GM18868 (cell line): ENCODE results near the gene ARHGAP31.
"Not testable (repeated sequence)": the region's sequence is repeated elsewhere in the genome, so short reads cannot be mapped to it uniquely, and the experiment has no call there.

ENCODE experiments used
- ATAC-seq: cut with Tn5 transposase; IDR thresholded peaks from one replicate; pipeline ENCODE4 v1.9.1; 2021; ENCODE audit warnings: mild to moderate bottlenecking, moderate library complexity; ENCODE audit not compliant: unreplicated experiment

ARHGAP31 gene

DNA sequence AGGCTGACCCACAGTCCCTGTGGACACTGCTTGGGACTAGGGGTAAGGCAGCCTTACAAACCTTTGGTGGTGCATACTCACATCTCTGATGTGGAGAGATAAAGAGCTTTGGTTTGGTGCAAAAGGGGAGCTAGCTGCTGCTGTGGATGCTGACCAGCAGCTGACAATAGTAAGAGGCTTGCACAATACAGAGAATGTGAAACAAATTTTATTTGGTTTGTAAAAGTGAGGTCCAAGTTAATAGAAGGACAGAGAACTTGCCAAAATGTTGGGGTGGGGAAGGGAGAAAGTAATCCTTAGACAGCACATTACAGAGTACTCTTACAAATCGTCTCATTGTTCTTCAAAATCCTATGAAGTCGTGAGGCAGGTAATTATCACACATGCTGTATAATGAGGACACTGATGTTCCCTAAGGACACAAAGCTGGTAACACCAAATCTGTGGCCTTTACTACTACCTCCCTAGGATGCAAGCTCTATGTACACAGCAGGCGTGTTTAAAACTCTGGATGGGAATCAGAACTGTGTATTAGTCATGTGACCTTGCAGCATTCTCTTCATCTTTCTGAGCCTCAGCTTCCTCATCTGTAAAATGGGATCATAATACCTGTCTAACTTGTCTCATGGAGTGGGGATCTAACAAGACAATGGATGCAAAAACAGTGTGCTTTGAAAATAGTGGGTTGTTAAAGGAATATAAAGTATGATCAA lies 21.6 kb downstream of the ARHGAP31 start:
- ATAC-seq = no peak

DNA sequence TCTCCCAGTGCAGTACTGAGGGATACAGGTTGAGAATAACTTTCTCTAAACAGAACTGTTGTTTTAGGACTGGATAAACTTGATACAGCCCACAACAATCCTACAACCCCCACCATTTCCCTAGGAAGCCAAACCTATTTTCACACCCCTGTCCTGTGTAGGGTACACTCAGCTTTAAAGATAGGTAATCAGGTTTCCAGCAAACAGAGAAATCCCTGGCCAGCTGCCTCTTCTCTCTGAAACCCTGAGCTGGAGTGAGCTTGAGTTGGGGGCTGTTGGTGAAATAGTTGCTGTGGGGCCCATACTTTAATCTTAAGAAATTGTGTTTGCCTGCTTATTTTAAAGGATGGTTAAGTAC lies 22.1 kb downstream of the ARHGAP31 start:
- ATAC-seq = no peak

DNA sequence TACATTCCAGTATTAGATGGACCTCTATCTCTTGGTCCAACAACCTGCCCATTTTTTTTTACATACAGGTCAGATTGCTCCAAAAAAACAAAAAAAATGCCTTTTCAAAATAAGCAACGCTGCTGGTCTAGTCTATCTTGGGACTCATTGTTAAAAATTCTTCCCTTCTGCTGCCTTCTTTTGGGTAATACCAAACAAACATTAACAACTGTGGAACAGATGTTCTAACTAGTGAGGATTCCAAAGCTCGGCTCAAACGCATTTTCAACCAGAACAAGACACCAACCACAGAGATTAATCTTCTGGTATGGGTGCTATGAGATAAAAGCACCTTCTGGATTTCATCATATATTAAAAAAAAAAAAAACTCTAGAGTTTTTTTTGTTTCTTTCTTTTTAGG lies 24.7 kb downstream of the ARHGAP31 start:
- no peak for ATAC-seq

DNA sequence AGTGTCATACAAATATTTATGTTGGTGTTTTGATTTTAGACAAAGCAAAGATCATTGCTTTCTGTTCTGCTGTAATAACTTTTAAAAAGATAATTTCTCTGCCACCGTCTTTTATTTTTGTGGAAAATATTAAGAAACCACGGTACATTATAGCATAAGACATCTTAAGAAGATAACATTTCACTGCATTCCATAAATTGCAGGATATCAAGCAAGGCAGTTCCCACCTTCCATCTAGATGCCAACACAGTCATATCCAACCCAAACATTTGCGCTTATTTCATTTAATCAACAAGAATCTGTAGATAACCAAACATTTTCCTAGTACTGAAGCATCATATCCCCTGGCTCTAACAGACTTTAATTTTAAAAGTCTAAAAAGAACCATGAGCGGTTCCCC lies 25.1 kb downstream of the ARHGAP31 start:
- no peak for ATAC-seq

DNA sequence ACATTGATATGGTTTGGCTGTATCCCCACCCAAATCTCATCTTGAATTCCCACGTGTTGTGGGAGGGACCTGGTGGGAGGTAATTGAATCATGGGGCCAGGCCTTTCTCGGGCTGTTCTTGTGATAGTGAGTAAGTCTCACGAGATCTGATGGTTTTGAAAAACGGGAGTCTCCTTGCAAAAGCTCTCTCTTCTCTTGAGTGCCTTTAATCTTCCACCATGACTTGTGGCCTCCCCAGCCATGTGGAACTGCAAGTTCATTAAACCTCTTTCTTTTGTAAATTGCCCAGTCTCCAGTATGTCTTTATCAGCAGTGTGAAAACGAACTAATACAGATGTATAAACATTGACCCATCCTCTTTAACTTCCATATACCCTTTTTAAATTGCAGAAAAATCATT lies 26.6 kb downstream of the ARHGAP31 start:
- ATAC-seq = not testable (repeated sequence)

DNA sequence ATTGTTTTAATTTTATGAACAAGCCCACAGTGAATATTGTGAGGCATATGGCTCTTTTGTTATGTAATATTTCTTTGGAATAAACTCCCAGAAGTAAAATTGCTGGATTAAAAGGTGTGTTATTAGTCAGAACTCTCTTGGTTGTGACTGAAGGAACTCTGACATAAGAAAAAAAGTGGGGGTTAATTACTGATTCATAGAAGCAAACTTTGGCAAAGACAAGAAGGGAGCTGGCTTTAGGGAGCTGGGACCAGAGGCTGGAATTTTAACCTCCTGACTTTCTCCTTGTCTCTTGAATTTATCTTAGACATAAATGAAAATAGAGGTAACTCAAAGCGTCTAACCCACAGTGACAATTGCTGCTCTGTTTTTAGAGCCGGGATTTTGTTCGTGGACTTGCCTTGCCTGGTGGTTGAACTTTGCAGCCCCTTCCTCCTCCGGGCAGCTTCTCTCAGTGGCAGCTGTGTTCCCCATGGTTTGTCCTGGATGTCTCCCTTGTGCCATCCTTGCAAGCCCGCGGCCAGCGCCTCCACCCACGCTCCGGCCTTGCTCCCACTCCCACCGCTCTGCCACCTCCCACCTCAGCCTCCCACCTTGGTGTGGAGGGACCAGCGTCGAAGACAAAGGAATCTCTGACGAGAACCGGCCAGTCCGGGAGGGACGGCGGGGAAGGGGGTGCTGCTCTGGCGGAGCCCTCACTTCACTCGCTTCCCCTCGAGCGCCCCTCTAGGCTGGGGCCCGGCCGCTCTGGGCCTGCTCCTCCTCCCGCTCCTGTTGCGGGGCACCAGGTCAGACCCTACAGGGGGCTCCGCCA lies 28.0 kb downstream of the ARHGAP31 start:
- peak; percentile 29 for ATAC-seq

DNA sequence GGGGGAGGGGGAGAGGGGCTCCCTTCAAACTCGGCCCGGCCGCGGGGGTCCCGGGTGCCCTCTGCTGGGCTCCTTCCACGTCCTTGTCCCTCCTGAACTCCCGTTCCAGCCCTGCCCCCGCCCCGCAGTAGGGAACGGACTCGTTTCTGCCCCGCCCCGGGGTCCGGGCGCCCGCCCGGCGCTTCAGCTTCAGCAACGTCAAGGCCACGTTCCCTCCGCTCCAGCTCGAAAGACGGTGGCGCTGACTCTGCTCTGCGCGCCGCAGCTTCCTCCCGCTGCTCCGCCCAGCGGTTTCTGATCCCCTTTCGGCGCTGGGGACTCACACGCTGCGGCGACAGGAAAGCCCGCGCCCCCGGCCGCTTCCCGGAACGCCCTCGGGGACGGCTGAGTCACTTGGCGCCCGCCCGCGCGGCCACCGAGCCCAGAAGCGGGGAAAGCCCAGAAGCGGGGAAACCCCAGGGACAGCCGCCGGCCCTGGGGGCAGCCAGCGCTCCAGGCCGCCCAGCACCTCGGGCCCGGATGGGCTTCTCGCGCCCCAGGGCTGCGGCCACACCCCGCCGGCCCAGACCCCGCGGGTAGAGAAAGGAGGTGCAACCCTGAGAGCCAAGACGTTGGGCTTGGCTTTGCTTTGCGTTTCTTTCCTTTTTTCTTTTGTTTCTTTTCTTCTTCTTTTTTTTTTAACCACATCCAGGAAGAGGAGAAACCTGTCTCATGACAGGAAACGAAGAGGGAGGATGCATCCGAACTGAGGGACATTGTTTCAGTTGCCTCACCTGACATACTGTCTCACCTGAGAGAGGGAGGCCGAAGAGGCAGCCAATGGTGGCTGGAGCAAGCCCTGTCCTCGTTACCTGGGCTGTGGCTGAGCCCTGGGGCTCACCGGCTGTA lies 28.9 kb downstream of the ARHGAP31 start:
- ATAC-seq = peak; percentile 83

DNA sequence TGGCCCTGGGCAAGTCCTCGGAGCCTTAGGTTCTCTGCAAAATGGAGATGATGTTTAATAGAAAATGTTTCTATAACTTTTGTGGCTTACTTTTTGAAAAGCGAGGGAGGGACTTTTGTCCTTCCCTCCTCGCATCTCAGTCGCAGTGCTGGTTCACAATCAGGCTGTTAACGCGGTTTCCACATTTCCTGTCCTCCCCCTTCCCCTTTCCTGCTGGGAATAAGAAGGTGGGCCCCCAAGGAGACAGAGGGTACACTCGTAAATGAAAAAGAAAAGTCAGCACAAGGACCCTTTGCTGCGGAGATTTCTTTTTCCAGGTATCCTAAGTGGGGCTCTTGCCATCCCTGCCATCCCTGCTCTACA lies 29.5 kb downstream of the ARHGAP31 start:
- no peak for ATAC-seq

DNA sequence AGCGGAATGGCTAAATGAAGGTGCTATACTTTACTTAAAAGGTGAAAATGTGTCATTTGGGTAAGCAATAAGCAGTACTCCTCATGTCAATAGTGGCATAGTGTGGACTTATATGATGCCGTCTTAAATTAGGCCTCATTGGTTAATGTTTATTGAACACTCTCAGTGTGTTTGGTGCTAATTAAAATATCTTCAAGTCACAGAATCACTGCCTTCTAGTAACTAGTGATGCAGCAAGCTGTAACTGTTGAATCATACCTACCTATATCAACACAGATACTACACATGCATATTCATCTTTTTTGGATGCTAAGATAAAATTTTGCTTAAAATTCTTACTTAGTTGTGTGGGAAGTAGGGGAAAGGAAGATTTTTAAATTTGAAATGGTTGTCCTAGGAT lies 30.7 kb downstream of the ARHGAP31 start:
- no peak for ATAC-seq

DNA sequence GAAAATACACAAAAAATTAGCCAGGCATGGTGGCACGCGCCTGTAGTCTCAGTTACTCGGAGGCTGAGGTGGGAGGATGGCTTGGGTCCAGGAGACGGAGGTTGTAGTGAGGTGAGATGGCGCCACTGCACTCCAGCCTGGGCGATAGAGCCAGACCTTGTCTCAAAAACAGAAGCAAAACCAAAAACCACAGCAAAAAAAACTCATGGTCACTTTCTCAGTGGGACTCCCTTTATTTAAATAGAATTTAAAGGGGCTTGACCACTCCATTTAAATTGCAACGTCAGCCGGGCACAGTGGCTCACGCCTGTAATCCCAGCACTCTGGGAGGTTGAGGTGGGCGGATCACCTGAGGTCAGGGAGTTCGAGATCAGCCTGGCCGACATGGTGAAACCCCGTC lies 32.8 kb downstream of the ARHGAP31 start:
- ATAC-seq = no peak

DNA sequence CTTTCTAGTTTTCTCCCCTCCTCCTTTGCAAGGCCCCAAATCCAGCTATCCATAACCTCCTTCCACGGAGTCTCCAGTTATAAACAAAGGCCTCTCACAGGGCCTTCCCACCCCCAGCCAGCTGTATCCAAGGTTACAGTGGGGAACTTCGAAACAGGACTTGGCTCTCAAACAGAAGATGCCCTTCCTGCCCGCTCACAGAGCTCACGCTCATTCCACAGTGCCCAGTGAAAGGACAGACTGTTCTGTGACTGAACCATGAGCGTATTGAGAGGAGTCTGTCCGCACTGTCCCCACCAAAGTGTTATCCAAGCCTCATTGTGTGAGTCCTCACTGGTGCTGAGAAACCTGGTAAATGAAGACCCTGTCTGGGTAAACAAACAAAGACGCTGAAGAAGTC lies 35.4 kb downstream of the ARHGAP31 start:
- no peak for ATAC-seq

DNA sequence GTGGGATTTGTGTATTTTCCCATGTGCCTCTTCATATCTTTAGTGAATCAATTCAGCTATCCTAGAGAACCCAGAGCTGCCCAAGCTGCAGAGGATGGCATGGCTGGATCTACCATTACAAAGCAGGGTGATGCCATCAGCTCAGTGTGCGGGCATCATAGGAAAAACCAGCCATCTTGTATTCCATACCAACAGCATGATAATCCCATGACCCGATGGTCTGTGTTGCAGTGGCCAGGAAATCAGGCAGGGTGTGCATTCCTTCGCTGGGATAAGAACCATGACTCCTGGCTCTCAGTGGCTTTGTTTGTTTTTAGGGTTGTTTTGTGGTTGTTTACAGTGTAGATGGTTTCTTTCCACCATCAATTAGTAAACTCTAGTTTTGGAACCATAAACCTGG lies 36.0 kb downstream of the ARHGAP31 start:
- no peak for ATAC-seq

DNA sequence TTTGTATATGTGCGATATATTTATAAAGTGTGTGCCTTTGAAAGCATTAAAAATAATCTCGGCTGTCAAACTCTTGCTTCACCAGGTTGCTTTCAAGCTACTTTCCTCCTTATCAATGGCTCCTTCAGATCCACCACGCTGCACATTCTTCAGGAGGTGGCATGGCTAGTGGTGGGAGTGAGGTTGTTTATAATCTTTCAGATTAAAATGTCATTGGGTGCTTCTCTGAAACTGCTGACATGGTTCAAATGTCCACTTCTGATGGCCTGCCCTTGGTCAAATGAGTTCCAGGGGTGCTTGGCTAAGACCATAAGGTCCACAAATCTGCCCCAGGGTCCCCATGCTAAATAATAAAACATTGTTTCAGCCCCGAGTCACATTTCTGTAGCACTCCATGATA lies 36.7 kb downstream of the ARHGAP31 start:
- ATAC-seq = no peak

DNA sequence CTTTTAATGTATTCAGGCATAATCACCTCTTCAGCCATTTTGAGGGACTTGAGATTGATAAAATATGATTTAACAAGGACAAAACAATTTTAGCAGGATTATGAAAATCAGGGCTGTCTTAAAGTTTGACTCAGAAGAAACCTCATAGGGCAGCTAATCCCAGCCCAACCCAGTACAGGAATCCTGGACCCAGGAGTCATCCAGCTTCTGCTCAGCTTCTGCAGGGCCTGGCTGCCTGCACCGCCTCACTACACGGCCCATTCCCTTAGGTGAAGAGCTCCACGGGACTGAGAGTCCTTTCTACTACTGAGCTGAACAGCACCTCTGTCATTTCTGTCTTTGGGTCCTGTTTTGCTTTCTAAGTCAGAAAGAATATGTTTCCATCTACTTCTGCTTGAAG lies 37.5 kb downstream of the ARHGAP31 start:
- no peak for ATAC-seq

DNA sequence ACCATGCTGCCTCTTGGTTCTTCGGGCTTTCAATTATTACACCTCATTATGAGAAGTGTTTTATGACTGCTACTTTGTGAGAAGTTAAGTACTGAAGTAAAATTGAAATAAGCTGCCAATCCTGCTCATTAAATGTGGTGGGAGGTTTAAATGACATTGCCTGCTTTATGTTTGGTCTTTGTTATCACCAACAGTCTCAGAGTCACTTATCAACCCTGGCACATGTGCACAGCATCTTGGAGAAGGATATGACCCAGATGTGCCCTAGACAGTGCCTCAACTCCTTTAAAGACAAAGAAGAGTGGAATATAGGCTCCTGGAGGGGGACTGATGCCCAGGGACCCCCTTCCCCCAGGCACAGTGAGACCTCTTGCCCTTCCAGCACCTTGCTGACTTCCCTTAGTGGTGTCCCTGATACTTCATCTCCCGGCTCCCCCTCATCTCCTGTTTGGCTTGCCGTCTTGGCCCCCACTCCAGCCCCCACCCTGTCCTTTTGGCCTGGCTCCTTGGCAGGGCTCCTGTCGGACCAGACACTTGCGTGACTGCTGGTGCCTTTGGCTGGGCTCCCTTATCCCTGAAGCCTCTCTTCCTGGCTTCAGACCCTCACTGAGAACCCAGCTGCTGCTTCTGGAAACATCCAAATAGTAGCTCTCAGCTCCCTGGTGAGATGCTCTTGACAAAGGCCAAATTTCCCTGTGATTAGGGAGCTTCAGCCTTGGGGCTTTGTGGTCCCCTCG lies 39.8 kb downstream of the ARHGAP31 start:
- no peak for ATAC-seq

DNA sequence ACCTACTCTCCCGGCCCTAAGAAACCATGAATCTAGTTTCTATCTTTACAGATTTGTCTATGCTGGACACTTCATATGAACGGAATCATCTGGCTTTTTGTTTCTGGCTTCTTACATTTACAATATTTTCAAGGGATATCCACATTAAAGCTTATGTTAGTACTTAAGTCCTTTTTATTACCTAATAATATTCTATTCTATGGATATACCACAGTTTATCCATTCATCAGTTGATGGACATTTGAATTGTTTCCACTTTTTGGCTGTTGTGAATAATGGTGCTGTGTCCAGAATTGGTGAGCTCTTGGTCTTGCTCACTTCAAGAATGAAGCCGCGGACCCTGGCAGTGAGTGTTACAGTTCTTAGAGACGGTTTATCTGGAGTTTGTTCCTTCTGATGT lies 42.6 kb downstream of the ARHGAP31 start:
- no peak for ATAC-seq

DNA sequence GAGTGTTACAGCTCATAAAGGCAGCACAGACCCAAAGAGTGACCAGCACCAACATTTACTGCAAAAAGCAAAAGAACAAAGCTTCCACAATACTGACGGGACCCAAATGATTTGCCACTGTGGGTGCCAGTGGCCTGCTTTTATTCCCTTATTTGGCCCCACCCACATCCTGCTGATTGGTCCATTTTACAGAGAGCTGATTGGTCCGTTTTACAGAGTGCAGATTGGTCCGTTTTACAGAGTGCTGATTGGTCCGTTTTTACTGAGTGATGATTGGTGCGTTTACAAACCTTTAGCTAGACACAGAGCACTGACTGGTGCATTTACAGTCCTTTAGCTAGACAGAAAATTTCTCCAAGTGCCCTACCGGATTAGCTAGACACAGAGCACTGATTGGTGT lies 43.2 kb downstream of the ARHGAP31 start:
- not testable (repeated sequence) for ATAC-seq

DNA sequence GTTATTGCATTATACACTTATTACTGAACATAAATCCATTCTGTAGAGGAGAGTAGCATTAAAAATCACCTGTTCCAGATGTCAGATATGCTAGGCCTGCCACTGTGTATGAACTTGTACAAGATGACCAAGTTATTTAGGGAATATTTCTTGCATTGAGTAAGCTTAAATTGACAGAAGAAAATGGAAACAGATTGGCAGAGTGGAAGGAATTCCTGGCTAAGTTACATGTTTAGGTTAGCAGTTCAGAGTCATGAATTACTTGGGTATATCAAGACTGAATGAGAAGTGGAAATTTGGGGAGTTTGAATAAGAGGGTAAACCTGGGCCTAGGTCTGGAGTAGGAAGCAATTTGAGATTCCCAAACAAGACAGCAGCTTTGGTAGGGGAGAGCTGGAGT lies 44.6 kb downstream of the ARHGAP31 start:
- no peak for ATAC-seq

DNA sequence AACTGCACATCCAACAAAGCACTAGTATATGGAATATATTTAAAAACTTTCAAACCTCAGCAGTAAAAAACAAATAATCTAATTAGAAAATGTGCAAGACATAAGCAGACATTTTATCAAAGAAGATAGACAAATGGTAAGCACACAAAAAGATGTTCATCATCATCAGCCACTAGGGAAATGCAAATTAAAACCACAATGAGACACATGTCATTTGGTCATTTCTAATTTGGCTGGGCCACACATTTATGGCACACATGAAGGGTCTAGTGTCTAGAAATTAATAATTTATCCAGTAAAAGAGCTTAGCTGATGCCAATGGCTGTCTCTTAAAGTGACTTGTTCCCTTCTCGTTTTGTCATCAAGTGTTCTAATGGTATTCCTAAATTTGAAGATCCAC lies 45.8 kb downstream of the ARHGAP31 start:
- ATAC-seq = no peak

DNA sequence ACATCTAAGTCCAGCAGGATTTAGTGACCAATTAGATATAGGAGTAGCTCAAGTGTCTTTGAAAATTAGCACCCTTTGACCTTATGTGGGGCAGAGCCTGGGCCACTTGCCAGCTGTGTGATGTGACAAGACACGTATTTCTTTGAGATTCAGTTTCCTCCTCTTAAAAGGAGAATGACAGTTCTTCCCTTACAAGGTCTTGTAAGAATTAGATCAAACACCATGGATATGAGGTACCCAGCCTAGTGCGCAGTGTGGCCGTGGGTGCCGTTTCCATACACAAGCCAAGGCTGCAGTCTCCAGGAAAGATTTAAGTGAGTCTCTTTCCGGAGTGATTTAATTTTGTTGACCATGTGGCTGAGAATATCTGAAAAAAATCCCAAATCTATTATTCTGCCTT lies 46.3 kb downstream of the ARHGAP31 start:
- no peak for ATAC-seq

DNA sequence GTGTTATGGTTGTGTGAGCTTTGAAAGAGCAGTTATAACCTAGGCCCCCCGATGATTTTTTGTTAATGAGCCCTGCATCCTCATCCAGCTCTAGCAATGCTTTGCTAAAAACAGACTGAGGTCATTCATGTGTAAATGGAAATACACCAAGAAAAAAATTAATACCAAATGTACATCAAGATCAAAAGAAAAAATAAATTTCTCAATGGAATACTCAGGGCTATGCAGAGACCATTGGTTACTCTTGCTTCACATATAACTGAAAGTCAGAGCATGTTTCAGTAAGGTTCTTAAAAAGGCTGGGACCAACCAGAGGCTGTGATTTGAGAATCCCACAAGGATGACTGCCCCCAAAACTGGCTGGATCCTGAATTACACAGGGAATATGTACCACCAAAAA lies 48.0 kb downstream of the ARHGAP31 start:
- no peak for ATAC-seq
